Renal cortical epithelial cell (primary cell): ENCODE results near the gene INTS4. TPM values are rescaled to one million over a fixed set of nuclear protein-coding genes. Genes with fewer than 3 reads are reported as not detected.
"Not testable (repeated sequence)": the region's sequence is repeated elsewhere in the genome, so short reads cannot be mapped to it uniquely, and the experiment has no call there.

Source experiments
- DNase-seq: peaks from one replicate; pipeline ENCODE4 v3.0.0-alpha.2; 2011; ENCODE audit warnings: low read depth
- total RNA-seq: library from RNA; depleted of rRNA; stranded (reverse); fragments of >200 nt; gene quantifications from 2 replicates; pipeline ENCODE4 v1.2.3, GENCODE V29; 2014

The INTS4 gene
- 35.2 and 38.4 TPM in 2 replicates for total RNA-seq

- DNase-seq: peak; percentile 100
Measured at GRCh38 chr11:77994434-77995362, at the start of gene INTS4. Gene INTS4 (minus strand): TSS chr11:77994668. CDS start chr11:77994643, 25 bp downstream.

GRCh38 chr11:78041843-78042440 is 47.5 kb upstream of the INTS4 start:
- no peak for DNase-seq

- not testable (repeated sequence) for DNase-seq
Measured at GRCh38 chr11:78041380-78041719, 46.9 kb upstream of the INTS4 start.

GRCh38 chr11:78040691-78041379 is 46.4 kb upstream of the INTS4 start:
- no peak for DNase-seq

GRCh38 chr11:78039919-78040671 is 45.6 kb upstream of the INTS4 start:
- peak; percentile 89 for DNase-seq

GRCh38 chr11:78039391-78039918 is 45.0 kb upstream of the INTS4 start:
- no peak for DNase-seq

- peak; percentile 67 for DNase-seq
Measured at GRCh38 chr11:78038697-78039313, 44.3 kb upstream of the INTS4 start.

- no peak for DNase-seq
Measured at GRCh38 chr11:78037825-78038620, 43.6 kb upstream of the INTS4 start.

GRCh38 chr11:78037056-78037455 is 42.6 kb upstream of the INTS4 start:
- no peak for DNase-seq

GRCh38 chr11:78036313-78036712 is 41.8 kb upstream of the INTS4 start:
- DNase-seq: no peak

- no peak for DNase-seq
Measured at GRCh38 chr11:78034623-78035022, 40.2 kb upstream of the INTS4 start.

GRCh38 chr11:78033040-78033439 is 38.6 kb upstream of the INTS4 start:
- DNase-seq: no peak

- DNase-seq: no peak
Measured at GRCh38 chr11:78032090-78032489, 37.6 kb upstream of the INTS4 start.

- DNase-seq: no peak
Measured at GRCh38 chr11:78031629-78032028, 37.2 kb upstream of the INTS4 start.

GRCh38 chr11:78030429-78031325 is 36.2 kb upstream of the INTS4 start:
- peak; percentile 68 for DNase-seq

GRCh38 chr11:78028423-78028822 is 34.0 kb upstream of the INTS4 start:
- DNase-seq: not testable (repeated sequence)

- DNase-seq: no peak
Measured at GRCh38 chr11:78027759-78028158, 33.3 kb upstream of the INTS4 start.

- no peak for DNase-seq
Measured at GRCh38 chr11:78025378-78025777, 30.9 kb upstream of the INTS4 start.

- no peak for DNase-seq
Measured at GRCh38 chr11:78023426-78023825, 29.0 kb upstream of the INTS4 start.
